GM15510 (cell line): Measurements from ENCODE around the gene TMEM179.

ENCODE experiments used
- POLR2A ChIP-seq: IDR thresholded peaks from 3 replicates; pipeline ENCODE4 v1.6.1; 2011; ENCODE audit warnings: borderline replicate concordance; ENCODE audit not compliant: insufficient read length; ENCODE audit errors: extremely low read depth

Gene TMEM179

GRCh38 chr14:104561124-104561557, 43.4 kb downstream of the TMEM179 start:
- no peak for TF ChIP-seq POLR2A

DNA sequence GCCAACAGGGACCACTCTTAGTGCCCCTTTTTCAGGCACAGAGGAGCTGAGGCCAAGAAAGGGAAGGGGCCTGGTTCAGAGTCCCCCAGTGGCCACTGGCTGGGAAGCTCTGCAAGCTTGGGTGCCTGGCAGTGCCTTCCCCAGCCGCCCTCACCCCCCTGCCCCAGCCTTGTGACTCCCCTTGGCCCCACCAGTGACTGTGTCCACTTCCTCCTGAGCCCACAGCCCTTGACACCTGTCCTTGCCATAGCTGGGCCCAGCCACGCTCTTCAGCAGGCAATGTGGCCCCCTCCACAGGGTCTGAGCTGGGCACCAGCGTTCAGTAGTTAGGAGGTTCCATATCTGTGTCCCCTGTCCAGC, 44.0 kb downstream of the TMEM179 start:
- no peak for TF ChIP-seq POLR2A

- TF ChIP-seq POLR2A, result no peak
Observed at GRCh38 chr14:104559804-104560585, 44.6 kb downstream of the TMEM179 start.

DNA sequence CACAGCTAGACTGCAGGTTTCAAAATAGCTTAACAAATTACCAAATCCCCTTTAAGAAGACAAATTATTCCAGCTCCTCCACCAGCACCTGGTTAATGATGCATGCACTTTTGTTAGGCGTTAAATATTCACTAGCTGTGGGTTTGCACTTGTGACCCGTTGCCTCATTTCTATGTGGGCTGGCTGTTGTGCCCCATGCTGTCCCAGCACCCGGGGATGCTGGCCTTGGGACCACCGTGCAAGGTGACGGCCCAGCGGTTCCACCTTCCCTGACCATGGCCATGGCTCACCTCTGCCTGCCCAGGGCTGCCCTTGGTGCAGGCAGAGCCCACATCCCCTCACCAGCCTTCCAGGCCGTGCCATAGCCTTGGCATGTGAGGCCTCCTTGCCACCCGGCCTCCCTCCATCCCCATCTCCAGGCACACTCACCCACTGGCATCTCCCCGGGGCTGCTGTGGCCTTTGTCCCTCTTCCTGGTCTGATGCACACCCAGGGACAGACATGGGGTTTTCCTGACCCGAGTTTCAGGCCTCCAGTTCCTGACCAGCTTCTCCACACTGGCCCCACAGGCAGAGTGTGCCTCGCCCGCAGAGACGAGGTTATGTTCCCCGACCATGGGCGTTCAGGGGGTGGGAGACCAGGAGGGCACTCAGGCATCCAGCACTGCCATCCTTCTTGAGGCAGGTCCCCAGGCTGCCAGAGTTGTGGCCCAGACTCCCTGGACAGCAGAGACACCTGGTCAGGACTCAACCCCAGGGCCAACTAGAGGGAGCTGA, 45.4 kb downstream of the TMEM179 start:
- TF ChIP-seq POLR2A, result no peak

DNA sequence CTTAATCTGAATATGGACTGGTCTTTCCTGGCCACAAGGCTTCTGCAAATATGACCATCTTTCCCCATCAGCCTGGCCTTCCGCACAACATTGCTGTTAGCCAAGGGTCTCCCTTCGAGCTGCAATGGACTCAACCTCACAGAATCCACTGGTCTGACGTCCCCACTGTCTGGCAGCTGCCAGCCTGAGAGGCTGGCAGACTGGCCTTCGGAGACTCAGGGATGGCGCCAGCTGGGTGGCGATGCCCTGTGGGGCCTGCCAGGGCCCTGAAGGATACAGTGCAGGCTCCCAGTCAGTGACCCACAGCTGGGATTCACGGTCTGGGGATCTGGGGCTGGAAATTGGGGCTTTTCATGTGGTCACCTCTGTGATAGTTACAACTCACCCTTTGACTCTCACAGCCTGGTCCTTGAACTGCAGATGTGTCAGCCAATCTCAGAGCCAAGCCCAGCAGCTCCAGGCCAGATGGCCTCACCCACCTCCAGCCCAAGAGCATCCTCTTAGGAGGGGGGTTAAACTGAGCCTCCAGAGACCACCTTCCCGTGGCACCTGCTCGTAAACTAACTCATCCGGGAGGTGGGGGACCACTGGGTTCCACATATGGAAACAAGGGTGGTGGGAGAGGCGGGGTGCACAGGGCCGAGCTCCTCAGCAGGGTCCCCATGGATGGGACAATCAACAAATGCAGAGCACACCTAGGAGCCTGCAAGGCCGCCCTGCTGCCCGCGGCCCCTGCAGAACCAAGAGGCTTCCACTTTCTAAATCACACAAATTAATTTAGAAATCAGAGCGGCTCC, 46.1 kb downstream of the TMEM179 start:
- TF ChIP-seq POLR2A, result no peak

- TF ChIP-seq POLR2A, result no peak
Observed at GRCh38 chr14:104557766-104558165, 46.8 kb downstream of the TMEM179 start.

- no peak for TF ChIP-seq POLR2A
Observed at GRCh38 chr14:104557086-104557485, 47.5 kb downstream of the TMEM179 start.

- TF ChIP-seq POLR2A, result no peak
Observed at GRCh38 chr14:104556256-104557021, 48.1 kb downstream of the TMEM179 start.

GRCh38 chr14:104555430-104556255, 48.9 kb downstream of the TMEM179 start:
- no peak for TF ChIP-seq POLR2A

- TF ChIP-seq POLR2A, result no peak
Observed at GRCh38 chr14:104554608-104555429, 49.8 kb downstream of the TMEM179 start.

DNA sequence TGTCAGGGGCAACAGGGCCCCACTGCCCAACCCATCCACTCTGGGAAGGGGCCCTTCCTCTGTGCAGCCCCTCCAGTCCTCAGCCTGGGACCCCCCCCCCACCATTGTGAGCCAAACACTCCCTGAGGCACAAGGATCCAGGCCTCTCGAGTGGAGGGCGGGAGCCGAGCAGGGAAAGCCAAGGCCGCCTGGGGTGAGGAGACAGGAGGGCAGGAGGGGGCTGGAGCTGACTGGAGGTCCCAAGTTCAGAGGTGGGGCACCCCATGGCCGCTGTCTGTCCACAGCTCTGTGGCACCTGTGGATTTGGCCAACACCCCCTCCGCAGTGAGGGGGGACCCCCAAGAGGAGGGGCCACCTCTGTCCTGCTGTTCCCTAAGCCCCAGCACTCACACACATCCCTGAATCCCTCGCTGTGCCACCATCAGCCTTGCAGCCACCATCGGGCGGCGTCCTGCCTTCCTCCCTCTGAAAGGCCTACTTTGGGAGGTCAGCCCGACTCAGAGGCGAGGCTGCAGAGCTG, 50.4 kb downstream of the TMEM179 start:
- no peak for TF ChIP-seq POLR2A
